ENCODE results near the gene EXOC2. TPM values are rescaled to one million over a fixed set of nuclear protein-coding genes. Genes with fewer than 3 reads are reported as not detected.
A peak's percentile ranks its signal among the peaks of the same experiment; 100 is the strongest.

The EXOC2 gene
- total and polyA plus RNA-seq, 2 of the 13 experiments (the other 11 are each of a cell fraction or from before 2014, with no cell fraction given), result 12.6 to 22.9 TPM

DNA sequence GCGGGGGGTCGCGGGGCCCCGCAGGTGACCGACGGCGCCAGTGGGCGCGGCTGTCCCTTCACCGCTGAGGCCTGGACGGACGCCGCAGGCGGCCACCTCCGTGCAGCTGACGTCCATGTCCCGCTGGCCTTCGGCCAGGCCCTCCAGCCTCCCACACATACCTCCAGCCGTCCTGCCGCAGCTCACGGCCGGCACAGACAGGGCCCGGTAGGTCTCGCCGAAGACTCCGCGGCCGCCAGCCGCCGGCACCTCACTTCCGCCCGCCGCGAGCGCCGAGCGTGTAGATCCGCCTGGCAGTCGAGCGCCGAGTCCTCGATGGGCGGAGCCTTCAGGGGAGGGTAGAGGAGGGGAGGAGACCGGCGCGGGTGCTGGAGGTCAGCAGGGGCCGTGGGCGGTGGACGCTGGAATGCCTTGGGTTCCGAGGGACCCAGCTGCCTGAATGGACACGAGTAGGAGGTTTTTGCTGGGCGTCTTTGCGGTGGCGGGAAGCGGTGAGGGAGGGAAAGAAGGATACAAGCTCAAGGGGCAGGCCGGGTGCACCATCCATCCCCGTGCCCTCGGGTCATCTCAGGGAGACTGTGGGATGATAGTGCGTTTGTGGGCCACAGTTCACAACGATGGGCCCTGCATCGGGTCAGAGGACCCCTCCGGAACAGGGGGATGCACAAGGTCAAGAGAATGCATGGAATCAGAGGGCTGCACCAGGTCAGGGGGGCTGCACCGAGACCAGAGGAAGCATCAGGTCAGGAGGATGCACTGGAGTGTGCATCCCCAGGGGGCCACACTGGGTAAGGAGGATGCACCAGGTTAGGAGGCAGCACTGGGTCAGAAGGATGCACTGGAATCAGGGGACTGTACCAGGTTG is at the start of gene EXOC2 (continued):
- TF ChIP-seq, protein P1, sequence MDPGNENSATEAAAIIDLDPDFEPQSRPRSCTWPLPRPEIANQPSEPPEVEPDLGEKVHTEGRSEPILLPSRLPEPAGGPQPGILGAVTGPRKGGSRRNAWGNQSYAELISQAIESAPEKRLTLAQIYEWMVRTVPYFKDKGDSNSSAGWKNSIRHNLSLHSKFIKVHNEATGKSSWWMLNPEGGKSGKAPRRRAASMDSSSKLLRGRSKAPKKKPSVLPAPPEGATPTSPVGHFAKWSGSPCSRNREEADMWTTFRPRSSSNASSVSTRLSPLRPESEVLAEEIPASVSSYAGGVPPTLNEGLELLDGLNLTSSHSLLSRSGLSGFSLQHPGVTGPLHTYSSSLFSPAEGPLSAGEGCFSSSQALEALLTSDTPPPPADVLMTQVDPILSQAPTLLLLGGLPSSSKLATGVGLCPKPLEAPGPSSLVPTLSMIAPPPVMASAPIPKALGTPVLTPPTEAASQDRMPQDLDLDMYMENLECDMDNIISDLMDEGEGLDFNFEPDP (CRISPR knock-in tag; conservative IDR thresholded peaks at IDR 0.05), result no peak
- TF ChIP-seq ESRRA (CRISPR knock-in tag; IDR thresholded peaks at IDR 0.05; ENCODE audit: low read depth) (peak; percentile 70; the same call in 1 of the 2 replicates), PRPF4 (IDR thresholded peaks at IDR 0.05; ENCODE audit: low read depth, low read length, poor library complexity, severe bottlenecking) (no peak), ELF1 (CRISPR knock-in tag; IDR thresholded peaks at IDR 0.05) (peak; percentile 99), ZFP41 (CRISPR knock-in tag; IDR thresholded peaks at IDR 0.05; ENCODE audit: borderline replicate concordance) (no peak), ZBTB7A (CRISPR knock-in tag; IDR thresholded peaks at IDR 0.05) (no peak), SIX1 (CRISPR knock-in tag; IDR thresholded peaks at IDR 0.05; ENCODE audit: borderline replicate concordance) (no peak; the same call in 1 of the 2 replicates), ZNF550 (CRISPR knock-in tag; IDR thresholded peaks at IDR 0.05; ENCODE audit: borderline replicate concordance) (0 out of 2 replicates have a peak, but pooled peaks have one; percentile 20), SRSF1 (optimal IDR thresholded peaks at IDR 0.05; ENCODE audit: low read depth, low read length) (peak; percentile 93), ZFP90 (CRISPR knock-in tag; IDR thresholded peaks at IDR 0.05; ENCODE audit: borderline replicate concordance) (peak; percentile 79), WIZ (CRISPR knock-in tag; IDR thresholded peaks at IDR 0.05) (peak; percentile 62; the same call in 1 of the 2 replicates), SP1 (IDR thresholded peaks at IDR 0.05) (no peak), SP1 (CRISPR knock-in tag; IDR thresholded peaks at IDR 0.05) (peak; percentile 95)
- TF ChIP-seq, protein P2, sequence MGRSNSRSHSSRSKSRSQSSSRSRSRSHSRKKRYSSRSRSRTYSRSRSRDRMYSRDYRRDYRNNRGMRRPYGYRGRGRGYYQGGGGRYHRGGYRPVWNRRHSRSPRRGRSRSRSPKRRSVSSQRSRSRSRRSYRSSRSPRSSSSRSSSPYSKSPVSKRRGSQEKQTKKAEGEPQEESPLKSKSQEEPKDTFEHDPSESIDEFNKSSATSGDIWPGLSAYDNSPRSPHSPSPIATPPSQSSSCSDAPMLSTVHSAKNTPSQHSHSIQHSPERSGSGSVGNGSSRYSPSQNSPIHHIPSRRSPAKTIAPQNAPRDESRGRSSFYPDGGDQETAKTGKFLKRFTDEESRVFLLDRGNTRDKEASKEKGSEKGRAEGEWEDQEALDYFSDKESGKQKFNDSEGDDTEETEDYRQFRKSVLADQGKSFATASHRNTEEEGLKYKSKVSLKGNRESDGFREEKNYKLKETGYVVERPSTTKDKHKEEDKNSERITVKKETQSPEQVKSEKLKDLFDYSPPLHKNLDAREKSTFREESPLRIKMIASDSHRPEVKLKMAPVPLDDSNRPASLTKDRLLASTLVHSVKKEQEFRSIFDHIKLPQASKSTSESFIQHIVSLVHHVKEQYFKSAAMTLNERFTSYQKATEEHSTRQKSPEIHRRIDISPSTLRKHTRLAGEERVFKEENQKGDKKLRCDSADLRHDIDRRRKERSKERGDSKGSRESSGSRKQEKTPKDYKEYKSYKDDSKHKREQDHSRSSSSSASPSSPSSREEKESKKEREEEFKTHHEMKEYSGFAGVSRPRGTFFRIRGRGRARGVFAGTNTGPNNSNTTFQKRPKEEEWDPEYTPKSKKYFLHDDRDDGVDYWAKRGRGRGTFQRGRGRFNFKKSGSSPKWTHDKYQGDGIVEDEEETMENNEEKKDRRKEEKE (IDR thresholded peaks at IDR 0.05), result no peak
- TF ChIP-seq, protein P3, sequence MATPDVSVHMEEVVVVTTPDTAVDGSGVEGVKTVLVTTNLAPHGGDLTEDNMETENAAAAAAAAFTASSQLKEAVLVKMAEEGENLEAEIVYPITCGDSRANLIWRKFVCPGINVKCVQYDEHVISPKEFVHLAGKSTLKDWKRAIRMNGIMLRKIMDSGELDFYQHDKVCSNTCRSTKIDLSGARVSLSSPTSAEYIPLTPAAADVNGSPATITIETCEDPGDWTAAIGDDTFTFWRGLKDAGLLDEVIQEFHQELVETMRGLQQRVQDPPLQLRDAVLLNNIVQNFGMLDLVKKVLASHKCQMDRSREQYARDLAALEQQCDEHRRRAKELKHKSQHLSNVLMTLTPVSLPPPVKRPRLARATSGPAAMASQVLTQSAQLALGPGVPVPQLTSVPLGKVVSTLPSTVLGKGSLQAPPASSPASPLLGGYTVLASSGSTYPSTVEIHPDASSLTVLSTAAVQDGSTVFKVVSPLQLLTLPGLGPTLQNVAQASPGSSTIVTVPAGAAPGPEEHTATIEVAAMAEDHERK (CRISPR knock-in tag; IDR thresholded peaks at IDR 0.05; ENCODE audit: low read depth), result no peak; the same call in 1 of the 2 replicates
- TF ChIP-seq, protein P4, sequence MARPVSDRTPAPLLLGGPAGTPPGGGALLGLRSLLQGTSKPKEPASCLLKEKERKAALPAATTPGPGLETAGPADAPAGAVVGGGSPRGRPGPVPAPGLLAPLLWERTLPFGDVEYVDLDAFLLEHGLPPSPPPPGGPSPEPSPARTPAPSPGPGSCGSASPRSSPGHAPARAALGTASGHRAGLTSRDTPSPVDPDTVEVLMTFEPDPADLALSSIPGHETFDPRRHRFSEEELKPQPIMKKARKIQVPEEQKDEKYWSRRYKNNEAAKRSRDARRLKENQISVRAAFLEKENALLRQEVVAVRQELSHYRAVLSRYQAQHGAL (CRISPR knock-in tag; IDR thresholded peaks at IDR 0.05; ENCODE audit: not compliant biosample characterization), result peak; percentile 69
- TF ChIP-seq, protein P5, sequence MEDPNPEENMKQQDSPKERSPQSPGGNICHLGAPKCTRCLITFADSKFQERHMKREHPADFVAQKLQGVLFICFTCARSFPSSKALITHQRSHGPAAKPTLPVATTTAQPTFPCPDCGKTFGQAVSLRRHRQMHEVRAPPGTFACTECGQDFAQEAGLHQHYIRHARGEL (CRISPR knock-in tag; IDR thresholded peaks at IDR 0.05), result peak; percentile 84; the same call in 1 of the 2 replicates
- TF ChIP-seq, protein P6, sequence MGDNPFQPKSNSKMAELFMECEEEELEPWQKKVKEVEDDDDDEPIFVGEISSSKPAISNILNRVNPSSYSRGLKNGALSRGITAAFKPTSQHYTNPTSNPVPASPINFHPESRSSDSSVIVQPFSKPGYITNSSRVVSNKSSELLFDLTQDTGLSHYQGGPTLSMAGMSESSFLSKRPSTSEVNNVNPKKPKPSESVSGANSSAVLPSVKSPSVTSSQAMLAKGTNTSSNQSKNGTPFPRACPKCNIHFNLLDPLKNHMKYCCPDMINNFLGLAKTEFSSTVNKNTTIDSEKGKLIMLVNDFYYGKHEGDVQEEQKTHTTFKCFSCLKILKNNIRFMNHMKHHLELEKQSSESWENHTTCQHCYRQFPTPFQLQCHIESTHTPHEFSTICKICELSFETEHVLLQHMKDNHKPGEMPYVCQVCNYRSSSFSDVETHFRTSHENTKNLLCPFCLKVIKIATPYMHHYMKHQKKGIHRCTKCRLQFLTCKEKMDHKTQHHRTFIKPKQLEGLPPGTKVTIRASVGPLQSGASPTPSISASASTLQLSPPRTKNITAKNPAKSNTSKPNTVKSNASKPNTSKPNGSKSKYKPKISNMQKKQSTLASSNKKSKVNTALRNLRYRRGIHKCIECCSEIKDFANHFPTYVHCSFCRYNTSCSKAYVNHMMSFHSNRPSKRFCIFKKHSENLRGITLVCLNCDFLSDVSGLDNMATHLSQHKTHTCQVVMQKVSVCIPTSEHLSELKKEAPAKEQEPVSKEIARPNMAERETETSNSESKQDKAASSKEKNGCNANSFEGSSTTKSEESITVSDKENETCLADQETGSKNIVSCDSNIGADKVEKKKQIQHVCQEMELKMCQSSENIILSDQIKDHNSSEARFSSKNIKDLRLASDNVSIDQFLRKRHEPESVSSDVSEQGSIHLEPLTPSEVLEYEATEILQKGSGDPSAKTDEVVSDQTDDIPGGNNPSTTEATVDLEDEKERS (CRISPR knock-in tag; IDR thresholded peaks at IDR 0.05), result peak; percentile 86

Data from HepG2 (cell line).